Nephron (organoid): Measurements from ENCODE around the gene CHCHD6.

ENCODE experiments used
- H3K27ac Mint-ChIP-seq, 3 experiments: 2 replicates each; pipeline ENCODE4 v1.8.0; 2020; ENCODE audit warnings: mixed read lengths in 3 of 3, mild to moderate bottlenecking in 2 of 3, moderate library complexity in 1 of 3
- H3K27me3 Mint-ChIP-seq: 2 replicates; pipeline ENCODE4 v1.8.0; 2021; ENCODE audit warnings: low read depth, mild to moderate bottlenecking, moderate library complexity, mixed read lengths
- H3K36me3 Mint-ChIP-seq: 2 replicates; pipeline ENCODE4 v1.8.0; 2020; ENCODE audit warnings: low read depth, mixed read lengths
- H3K4me1 Mint-ChIP-seq: 2 replicates; pipeline ENCODE4 v1.8.0; 2020; ENCODE audit warnings: mixed read lengths
- H3K4me3 Mint-ChIP-seq, 3 experiments: 2 replicates each; pipeline ENCODE4 v1.8.0; 2020; ENCODE audit warnings: mild to moderate bottlenecking in 3 of 3, mixed read lengths in 3 of 3, moderate library complexity in 2 of 3
- H3K9me3 Mint-ChIP-seq: 2 replicates; pipeline ENCODE4 v1.8.0; 2020; ENCODE audit warnings: mixed read lengths
- TF ChIP-seq, protein P1 (sequence below), 3 experiments: fragments of 200-600 bp; sonication (generic); IDR thresholded peaks; one replicate each; pipeline ENCODE4 v1.5.0; 2021; ENCODE audit warnings: antibody characterized with exemption in 3 of 3; ENCODE audit not compliant: unreplicated experiment in 3 of 3

CHCHD6 gene

DNA sequence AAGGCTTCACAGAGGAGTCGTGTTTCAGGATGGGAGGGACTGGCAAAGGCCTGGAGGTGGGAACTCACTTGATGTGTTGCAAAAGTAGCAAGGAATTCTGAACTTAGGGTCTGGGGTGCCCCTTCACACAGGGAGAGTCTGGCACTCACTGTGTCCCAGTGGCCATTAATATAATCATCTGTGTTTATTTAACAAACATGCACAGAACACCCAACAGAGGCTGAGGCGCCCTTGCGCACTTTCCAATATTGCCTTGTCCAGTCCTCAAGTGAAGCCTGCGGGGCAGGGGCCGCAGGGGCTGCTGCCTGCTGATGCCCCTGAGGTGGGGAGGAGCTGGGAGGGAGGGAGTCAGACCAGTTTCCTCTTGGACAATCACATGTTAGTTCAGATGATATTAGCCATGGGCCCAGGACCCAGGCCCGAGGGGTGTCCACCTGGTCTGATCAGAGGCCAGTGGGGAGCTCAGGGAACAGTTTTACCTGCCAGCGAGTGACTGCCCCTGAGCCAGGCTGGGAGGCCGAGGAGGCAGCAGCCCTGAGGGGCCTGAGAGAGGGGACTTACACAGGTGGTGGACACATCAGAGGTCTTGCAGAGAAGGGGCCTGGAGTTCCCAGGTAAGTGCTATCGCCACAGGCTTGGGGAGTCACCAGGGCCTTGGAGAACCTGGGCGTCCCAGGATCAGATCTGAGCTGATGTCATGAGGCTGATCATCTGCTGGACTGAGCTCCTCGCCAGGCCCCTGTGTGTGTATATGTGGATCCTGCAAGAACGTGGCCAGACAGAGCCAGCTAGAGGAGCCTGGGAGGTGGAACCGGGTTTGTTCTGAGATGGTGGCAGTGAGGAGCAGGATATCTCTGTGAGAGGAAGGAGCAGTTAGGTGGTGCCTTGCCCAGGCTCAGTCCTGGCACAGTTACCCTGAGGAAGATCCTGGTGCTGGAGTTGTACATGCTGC, 35.3 kb upstream of the CHCHD6 start:
- TF ChIP-seq, protein P1, sequence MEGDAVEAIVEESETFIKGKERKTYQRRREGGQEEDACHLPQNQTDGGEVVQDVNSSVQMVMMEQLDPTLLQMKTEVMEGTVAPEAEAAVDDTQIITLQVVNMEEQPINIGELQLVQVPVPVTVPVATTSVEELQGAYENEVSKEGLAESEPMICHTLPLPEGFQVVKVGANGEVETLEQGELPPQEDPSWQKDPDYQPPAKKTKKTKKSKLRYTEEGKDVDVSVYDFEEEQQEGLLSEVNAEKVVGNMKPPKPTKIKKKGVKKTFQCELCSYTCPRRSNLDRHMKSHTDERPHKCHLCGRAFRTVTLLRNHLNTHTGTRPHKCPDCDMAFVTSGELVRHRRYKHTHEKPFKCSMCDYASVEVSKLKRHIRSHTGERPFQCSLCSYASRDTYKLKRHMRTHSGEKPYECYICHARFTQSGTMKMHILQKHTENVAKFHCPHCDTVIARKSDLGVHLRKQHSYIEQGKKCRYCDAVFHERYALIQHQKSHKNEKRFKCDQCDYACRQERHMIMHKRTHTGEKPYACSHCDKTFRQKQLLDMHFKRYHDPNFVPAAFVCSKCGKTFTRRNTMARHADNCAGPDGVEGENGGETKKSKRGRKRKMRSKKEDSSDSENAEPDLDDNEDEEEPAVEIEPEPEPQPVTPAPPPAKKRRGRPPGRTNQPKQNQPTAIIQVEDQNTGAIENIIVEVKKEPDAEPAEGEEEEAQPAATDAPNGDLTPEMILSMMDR (IDR thresholded peaks at IDR 0.05; ENCODE audit: unreplicated experiment in 3 of 3): no peak
- H3K36me3 Mint-ChIP-seq: no peaks in the 10 kb centered on the region
- H3K27me3 Mint-ChIP-seq: peaks cover 27% of the 10 kb centered on the region
- H3K4me3 Mint-ChIP-seq: no peak overlapping the region
- H3K4me1 Mint-ChIP-seq: no peaks in the 10 kb centered on the region
- H3K27ac Mint-ChIP-seq: no peak overlapping the region
- no peaks in the 10 kb centered on the region for H3K9me3 Mint-ChIP-seq

DNA sequence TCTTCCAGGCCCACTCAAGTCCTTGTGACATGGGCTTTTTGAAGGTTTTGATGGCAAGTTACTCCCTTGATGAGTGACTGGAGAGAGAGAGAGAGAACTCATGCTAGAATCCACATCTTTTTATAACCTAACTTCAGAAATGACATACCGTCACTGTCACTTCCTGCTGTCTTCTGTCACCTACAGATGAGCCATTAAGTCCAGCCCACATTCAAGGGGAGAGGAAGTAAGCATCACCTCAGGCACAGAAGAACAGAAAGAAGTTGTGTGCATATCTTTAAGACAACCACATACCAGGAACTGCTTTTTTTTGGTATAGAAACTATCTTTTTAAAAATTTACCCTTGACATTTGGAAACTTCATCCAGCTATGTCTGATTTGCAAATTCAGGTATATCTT, 32.5 kb upstream of the CHCHD6 start:
- Mint-ChIP-seq H3K4me3 (no peak overlapping the region), H3K9me3 (peaks cover 6% of the 10 kb centered on the region), H3K36me3 (no peaks in the 10 kb centered on the region), H3K27me3 (peaks cover 15% of the 10 kb centered on the region), H3K27ac (no peak overlapping the region), H3K4me1 (no peaks in the 10 kb centered on the region)
- TF ChIP-seq, protein P1 (IDR thresholded peaks at IDR 0.05; ENCODE audit: unreplicated experiment in 3 of 3): no peak

DNA sequence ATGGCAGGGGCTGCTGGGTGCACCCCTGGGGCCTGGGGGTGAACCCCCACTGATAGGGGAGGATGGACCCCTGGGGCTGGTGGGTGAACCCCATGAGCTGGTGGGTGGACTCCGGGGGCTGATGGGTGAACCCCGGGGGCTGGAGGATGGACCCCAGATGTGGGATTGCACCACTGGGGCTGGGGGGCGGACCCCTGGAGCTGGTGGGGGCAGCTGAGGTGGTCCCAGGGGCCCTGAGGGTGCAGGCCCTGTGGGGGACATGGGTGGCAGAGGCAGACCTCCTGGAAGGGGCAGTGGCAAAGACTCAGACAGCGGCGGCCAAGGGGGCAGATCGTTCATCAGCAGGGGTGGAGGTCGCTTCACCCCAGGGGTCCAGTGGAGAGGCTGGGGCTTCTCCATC, 31.7 kb upstream of the CHCHD6 start:
- Mint-ChIP-seq H3K36me3 (no peaks in the 10 kb centered on the region), H3K27ac (no peak overlapping the region), H3K9me3 (peaks cover 6% of the 10 kb centered on the region), H3K4me1 (no peaks in the 10 kb centered on the region), H3K4me3 (no peak overlapping the region), H3K27me3 (peaks cover 20% of the 10 kb centered on the region)
- TF ChIP-seq, protein P1 (IDR thresholded peaks at IDR 0.05; ENCODE audit: unreplicated experiment in 3 of 3): no peak

DNA sequence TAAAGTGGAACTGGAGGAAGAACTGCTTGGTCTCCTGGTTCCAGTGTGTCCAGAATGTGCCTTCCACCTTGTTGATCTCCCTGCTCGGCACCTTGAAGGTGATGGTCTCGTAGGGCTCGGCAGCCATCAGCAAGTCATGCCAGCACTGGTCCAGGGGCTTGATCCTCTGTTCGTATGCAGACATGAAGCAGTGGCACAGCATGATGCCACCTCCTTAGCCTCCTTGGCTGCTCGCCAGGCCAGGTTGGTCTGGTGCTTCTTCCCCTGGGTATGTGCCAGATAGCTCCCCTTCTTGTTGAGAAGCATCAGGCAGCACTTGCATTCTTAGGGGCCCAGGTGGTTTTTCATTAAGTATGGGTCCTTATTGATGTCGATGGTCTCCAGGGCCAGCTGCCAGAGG, 31.3 kb upstream of the CHCHD6 start:
- Mint-ChIP-seq H3K27ac (no peak overlapping the region), H3K4me3 (no peak overlapping the region), H3K9me3 (peaks cover 6% of the 10 kb centered on the region), H3K4me1 (no peaks in the 10 kb centered on the region), H3K27me3 (peaks cover 24% of the 10 kb centered on the region), H3K36me3 (no peaks in the 10 kb centered on the region)
- TF ChIP-seq, protein P1 (IDR thresholded peaks at IDR 0.05; ENCODE audit: unreplicated experiment in 3 of 3): no peak

DNA sequence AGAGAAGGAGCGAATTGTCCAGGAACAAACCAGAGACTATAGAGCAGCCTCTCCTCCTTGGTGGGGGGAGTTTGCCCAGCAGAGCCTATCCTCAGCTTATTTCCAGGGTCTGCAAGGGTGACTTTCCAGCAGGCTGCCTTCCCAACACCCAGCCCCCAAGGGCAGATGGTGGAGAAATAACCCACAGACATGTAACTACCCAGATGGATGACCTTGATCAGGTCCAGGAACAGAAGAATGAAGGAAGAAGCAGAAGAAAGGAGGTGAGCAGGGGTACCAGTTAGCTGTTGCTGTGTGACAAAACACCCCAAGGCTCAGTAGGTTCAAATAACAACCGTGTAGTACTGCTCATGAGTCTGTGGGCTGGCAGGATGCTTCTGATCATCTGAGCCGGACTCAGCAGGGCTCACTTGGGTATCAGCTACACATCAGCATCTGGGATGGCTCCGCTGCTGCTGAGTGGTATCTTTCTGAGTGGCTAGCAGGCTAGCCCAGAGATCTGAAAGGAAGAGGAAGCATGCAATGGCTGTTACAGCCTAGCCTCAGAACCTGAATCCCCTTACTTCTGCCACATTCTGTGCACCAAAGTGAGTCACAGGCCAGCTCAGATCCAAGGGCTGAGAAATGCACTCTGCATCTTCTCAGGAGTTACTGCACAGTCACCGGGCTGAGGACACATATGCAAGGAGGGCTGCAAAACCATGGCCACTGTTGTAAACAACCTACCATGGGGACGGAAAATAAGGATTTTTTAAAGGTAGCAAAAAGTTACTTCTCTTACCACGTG, 26.9 kb upstream of the CHCHD6 start:
- H3K9me3 Mint-ChIP-seq: peaks cover 6% of the 10 kb centered on the region
- no peak overlapping the region for H3K4me3 Mint-ChIP-seq
- no peaks in the 10 kb centered on the region for H3K36me3 Mint-ChIP-seq
- TF ChIP-seq, protein P1 (IDR thresholded peaks at IDR 0.05; ENCODE audit: unreplicated experiment in 3 of 3): no peak
- peaks cover 42% of the 10 kb centered on the region for H3K27me3 Mint-ChIP-seq
- peaks cover 31% of the 10 kb centered on the region for H3K4me1 Mint-ChIP-seq
- H3K27ac Mint-ChIP-seq: no peak overlapping the region
